NCI-H128 (cell line): ENCODE results near the gene CRIM1.

ENCODE experiments used
- DNase-seq: peaks from one replicate; lab custom pipeline; 2025; ENCODE audit not compliant: unreplicated experiment; lab: John Stamatoyannopoulos, UW

The CRIM1 gene

DNA sequence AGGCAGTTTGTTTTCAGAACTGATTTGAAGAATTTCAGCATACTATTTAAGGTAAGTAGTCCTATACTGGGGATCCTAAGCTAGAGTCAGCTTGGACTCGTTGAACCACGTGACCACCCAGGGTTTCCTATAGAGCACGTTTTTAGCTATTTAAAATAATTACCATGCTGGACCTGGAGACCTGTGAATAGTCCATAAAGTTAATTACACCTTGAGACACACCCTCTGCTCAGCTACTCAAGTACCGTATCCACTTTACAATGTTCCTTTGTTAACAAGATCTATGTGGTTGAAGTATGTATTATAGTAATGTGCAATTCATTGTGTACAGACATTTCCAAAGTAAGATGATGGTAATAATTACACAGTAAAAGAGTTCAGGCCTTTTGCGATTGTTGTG, 67.6 kb downstream of the CRIM1 start:
- DNase-seq = no peak

DNA sequence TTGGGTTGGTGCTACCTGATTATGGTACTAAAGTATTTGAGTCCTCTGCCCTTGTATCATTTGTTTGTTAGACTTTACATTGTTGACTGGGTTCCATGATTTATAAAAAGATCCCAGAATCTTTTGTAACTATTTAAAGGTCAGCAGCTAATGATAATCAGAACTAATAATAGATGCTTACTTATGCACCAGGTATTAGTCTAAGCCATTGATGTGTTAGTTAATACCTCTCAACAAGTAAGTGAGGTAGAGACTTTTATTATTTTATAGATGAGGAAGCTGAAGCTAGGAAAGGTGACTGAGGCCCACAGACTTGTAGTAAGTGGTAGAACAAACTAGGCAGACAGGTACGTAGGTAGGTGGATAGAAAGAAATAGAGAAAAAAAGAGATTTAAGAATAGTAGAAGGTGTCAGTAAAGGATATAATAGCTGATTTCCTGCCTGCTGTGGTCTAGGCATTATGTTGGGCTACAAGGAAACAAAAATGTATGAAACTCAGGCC, 68.1 kb downstream of the CRIM1 start:
- no peak for DNase-seq

DNA sequence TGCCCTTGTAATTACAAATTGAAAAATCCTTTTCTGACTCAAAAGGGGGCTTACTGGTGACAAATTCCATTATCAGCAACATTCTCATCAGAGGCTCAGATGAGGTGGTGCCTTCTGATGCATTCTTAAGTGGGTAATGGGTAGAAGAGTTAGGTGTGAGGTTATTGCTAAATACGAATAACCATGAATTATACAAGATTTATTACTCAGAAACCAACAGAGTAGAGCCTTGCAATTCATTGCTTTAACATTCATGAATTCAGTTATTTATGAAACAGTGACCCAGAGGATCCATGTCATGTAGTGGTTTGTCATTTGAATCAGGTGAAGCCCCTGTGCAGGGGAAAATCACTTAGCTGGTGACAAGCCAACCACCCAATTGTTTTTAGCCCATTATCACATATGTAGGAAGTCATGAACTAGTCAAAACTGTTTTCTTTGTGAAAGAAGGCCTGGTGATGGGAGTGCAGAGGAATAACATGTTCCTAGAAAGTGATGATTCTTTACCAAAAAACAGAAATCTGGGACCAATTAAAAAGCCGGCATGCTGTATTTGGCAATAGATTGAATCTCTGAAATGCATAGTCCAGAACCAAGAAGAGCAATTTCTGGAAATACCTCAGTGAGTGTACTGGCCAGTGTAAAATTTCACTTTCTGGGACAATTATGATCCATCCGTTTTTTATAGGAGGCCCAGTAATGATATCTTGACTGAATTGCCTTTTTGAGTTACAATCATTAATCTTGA, 70.2 kb downstream of the CRIM1 start:
- DNase-seq = no peak

DNA sequence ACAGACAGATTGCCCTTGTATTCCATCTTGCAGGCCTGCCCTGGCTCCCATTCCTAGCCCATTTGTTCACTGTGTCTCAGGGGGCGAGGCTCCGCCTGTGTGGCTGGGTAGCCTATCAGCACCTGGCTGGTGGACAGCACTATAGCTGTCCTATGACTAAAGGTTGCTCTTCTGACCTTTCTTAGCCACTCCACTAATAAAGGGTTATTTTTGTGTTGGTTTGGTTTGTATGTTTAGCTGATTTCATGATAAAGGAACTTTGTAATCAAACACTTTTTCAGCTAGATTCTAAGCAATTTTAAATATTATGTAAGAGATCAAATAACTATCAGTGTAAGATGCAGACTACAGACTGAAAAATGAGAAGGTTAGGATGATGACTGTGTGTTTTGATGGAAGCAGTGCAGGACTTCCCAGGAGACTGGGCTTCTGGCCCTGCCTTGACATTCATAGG, 72.2 kb downstream of the CRIM1 start:
- DNase-seq = no peak

- no peak for DNase-seq
These were observed 75.0 kb downstream of the CRIM1 start for GRCh38 chr2:36430549-36430948.

DNA sequence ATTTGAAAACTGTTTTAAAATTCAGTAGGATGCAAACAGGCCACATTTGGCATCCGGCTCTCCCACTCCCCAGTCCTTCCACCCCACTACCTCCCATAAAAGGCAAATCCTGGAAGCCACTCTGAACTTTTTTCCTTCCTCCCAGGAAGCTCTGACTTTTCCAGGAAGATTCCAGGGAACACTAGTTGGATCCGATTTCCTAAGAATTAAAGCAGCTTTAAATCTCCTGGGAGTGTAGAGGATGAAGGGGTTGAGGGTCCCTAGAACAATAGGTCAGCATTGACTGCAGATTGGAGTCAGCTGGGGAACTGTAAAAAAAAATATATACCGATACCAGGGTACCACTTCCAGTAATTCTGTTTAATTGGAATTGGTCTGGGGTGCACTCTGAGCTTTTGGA, 76.9 kb downstream of the CRIM1 start:
- no peak for DNase-seq

GRCh38 chr2:36433311-36434217, 78.0 kb downstream of the CRIM1 start:
- DNase-seq = no peak

DNA sequence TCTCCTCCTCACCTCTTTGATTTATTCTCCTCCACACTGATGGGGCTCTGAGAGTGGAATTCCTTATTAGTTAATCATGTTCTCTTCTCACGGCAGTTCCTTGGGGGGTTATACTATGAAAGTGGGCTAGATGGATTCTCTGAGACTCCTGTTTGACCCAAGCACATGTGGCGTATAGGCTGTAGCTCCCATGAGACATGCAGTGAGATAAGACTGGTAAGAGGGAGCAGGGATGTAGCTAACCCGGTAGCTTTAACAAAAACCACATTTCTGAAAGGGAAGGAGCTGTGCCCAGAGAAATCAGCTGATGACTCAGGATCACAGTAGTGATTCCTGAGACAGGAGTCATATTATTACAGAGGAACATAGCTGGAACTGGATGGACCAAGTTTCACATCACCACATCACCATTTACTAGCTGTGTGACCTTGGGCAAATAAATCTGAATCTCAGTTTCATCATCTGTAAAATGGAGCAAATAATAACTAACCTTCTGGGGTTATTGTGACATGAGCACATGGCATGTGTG, 82.9 kb downstream of the CRIM1 start:
- no peak for DNase-seq

GRCh38 chr2:36439084-36439483, 83.5 kb downstream of the CRIM1 start:
- DNase-seq = no peak

GRCh38 chr2:36441065-36441625, 85.6 kb downstream of the CRIM1 start:
- DNase-seq = no peak

- DNase-seq = no peak
These were observed 86.2 kb downstream of the CRIM1 start for GRCh38 chr2:36441816-36442215.

DNA sequence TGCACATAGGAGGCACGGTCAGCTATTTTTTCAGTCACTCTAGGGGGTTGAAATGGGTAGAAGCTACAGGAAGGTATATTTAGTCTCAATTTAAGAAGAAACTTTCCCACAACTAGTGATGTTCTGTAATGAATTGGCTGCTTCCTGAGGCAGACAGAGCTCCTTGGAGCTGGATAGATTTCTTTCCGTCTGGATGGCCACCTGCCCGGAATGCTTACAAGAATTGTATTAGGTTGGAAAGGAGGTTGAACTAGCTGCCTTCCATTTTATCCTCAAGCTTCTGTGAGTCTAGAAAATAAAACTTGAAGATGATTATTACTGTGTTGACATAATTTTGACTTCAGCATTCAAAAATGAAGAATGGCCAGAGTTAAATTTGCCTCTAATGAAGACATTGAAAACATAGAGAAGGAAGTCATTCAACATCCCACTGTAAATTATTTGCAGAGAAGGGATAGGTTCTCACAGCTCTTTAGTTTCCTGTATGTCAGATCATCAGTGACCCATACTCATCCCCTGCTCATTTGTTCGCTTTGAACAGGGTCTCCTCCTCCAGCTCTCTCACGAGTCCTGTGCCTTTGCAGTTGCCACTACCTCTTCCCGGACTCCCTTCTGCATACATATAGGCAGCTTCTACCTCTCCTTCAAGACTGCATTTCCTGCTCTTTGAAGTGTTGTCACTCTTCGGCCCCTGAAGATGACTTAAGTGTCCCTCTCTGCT, 88.8 kb downstream of the CRIM1 start:
- no peak for DNase-seq

- DNase-seq = no peak
These were observed 89.7 kb downstream of the CRIM1 start for GRCh38 chr2:36445185-36445866.

- no peak for DNase-seq
These were observed 90.7 kb downstream of the CRIM1 start for GRCh38 chr2:36446294-36446693.

DNA sequence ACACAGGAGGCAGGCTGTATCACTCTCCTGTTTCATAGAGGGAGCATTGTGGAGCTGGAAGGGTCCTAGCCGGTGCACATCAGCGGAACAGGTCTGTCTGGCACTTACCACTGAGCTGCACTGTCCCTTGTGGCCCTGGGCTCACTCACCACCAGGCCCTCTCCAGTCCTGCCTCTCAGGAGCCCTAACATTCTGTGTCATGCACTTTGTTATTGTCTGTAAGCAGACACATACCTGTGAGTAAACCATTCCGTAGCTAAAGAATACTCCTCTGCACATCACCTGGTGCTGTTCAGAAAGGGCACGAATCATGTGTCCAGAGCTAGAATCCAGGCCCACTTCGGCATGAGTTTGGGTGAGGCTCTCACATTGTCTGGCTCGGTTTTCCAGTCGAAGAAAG, 93.6 kb downstream of the CRIM1 start:
- no peak for DNase-seq

- DNase-seq = no peak
These were observed 94.4 kb downstream of the CRIM1 start for GRCh38 chr2:36449943-36450392.

DNA sequence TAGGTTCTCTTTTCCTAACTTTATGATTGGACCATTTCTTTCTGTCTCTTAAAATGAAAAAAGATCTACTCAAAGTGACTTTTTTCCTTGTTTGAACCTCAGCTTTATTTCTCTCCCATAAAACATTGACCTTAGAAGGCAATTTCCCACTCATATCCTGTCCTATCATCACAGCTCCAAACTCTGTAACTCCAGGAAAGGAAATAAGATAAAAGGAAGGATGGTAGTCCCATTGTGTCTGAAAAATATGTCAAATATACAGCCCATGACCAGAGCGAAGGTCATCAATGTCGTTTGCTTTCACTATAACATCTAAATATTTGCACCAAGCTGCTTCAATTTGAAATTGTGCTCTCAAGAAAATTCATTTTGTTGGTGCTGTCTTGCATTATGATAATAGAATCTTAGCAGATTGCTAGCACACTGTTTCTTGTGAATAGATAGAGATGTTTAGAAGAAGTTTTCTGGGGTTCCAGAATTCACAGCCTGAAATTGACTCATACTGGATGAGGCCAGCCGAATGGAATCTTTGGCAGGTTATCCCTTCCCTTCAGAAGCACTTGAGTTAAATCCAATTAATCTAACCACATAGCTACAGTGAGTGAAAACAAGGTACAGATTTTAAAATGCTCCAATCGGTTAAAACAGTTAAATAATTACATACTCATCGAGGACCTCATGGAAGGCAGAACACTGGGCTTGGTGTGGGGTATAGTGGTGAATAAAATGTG, 95.1 kb downstream of the CRIM1 start:
- no peak for DNase-seq

DNA sequence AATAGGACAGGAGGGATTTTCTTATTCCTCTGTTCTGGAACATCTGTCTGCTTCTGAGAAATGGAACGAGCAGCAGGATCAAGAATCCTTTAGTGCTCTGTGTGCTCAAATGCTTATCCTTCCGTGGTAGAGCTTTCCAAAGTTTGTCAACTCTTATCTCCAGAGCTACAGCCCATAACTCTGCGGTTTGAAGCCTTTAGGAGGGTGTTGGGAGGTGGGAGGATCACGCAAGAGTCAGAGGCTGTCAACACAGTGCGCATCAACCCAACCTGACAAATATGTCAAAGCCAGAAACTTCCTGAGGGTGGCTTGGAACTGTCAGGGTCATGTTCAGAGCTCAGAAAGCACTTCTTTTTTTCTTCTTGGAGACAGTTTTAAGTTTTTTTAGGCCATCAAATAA, 95.9 kb downstream of the CRIM1 start:
- DNase-seq = no peak

- no peak for DNase-seq
These were observed 96.7 kb downstream of the CRIM1 start for GRCh38 chr2:36452260-36452659.
